GM12878 (cell line): ENCODE results near the gene PSTPIP2. TPM values are rescaled to one million over a fixed set of nuclear protein-coding genes. Genes with fewer than 3 reads are reported as not detected.

Experiments used
- ATAC-seq: fragments of 200-7000 bp; cut with Tn5 transposase; 3 replicates; pipeline ENCODE4 v1.9.1; 2020; ENCODE audit warnings: mild to moderate bottlenecking, moderate library complexity
- Bru-seq: library from RNA; stranded (reverse); fragments of 400-500 nt; gene quantifications from one replicate; lab custom pipeline; 2021; lab: Mats Ljungman, UMichigan
- BruChase-seq, 2 experiments: library from RNA; stranded (reverse); fragments of 400-500 nt; gene quantifications; one replicate each; lab custom pipeline; 2021; lab: Mats Ljungman, UMichigan
- BruUV-seq: library from RNA; stranded (reverse); fragments of 400-500 nt; replicated peaks from 2 replicates; lab custom pipeline; 2021; lab: Mats Ljungman, UMichigan
- CTCF ChIA-PET: fragments of 300-600 bp; sonication (Branson Sonifier 250); formaldehyde crosslinking; extraction: SDS; loops from one replicate; lab custom pipeline; 2021; ENCODE audit warnings: inconsistent platforms; lab: Yijun Ruan, JAX
- POLR2A ChIA-PET: fragments of 350-600 bp; formaldehyde crosslinking; extraction: SDS; loops from one replicate; lab custom pipeline; 2021; ENCODE audit warnings: inconsistent platforms; lab: Charles Lee
- RAD21 ChIA-PET: fragments of 300-600 bp; sonication (Branson Sonifier 250); formaldehyde crosslinking; loops from one replicate; lab custom pipeline; 2023; ENCODE audit warnings: antibody characterized with exemption; ENCODE audit not compliant: unreplicated experiment; lab: Charles Lee
- SMC1A ChIA-PET: fragments of 300-600 bp; sonication (Branson Sonifier 250); formaldehyde crosslinking; loops from one replicate; lab custom pipeline; 2023; ENCODE audit not compliant: unreplicated experiment, uncharacterized antibody; lab: Charles Lee
- DNase-seq: peaks from one replicate; pipeline ENCODE4 v3.0.0-alpha.2; 2011; ENCODE audit warnings: low read depth, low spot score
- FAIRE-seq: peaks from 3 replicates; lab custom pipeline; 2011; peaks lifted over from hg19 to GRCh38; lab: Jason Lieb, UNC
- H2AFZ ChIP-seq: 2 replicates; pipeline ENCODE4 v1.6.0; 2011; ENCODE audit warnings: low read depth, low read length, control low read depth; ENCODE audit not compliant: control insufficient read depth
- H3K27ac ChIP-seq: 2 replicates; pipeline ENCODE4 v1.5.1; 2011; ENCODE audit warnings: control low read depth; ENCODE audit not compliant: control insufficient read depth, insufficient read depth
- H3K27me3 ChIP-seq, 2 experiments: replicated peaks in 1 of 2; 2 replicates each; pipeline versions ENCODE4 v1.6.0 to v1.6.1; 2011; ENCODE audit warnings: low read length in 1 of 2; ENCODE audit not compliant: control insufficient read depth in 2 of 2, insufficient read depth in 2 of 2
- H3K36me3 ChIP-seq, 2 experiments: 2 replicates each; pipeline ENCODE4 v1.5.1; 2011; ENCODE audit warnings: low read length in 1 of 2; ENCODE audit not compliant: control insufficient read depth in 2 of 2, insufficient read depth in 2 of 2
- H3K4me1 ChIP-seq: 2 replicates; pipeline ENCODE4 v1.6.1; 2011; ENCODE audit warnings: mild to moderate bottlenecking, low read length, moderate library complexity, mixed read lengths; ENCODE audit not compliant: control insufficient read depth, insufficient read depth
- H3K4me2 ChIP-seq: 2 replicates; pipeline ENCODE4 v1.6.0; 2011; ENCODE audit warnings: control low read depth; ENCODE audit not compliant: control insufficient read depth, insufficient read depth
- H3K4me3 ChIP-seq: fragments of 200-600 bp; sonication (generic); 2 replicates; pipeline ENCODE4 v1.5.1; 2016
- H3K79me2 ChIP-seq: 2 replicates; pipeline ENCODE4 v1.6.0; 2011; ENCODE audit warnings: low read length; ENCODE audit not compliant: control insufficient read depth, insufficient read depth
- H3K9ac ChIP-seq: 2 replicates; pipeline ENCODE4 v1.8.0; 2011; ENCODE audit warnings: low read length, control low read depth, mixed read lengths; ENCODE audit not compliant: control insufficient read depth, insufficient read depth
- H3K9me3 ChIP-seq: replicated peaks from 3 replicates; pipeline ENCODE4 v1.5.1; 2011; ENCODE audit warnings: mild to moderate bottlenecking, low read length; ENCODE audit not compliant: control insufficient read depth, insufficient read depth
- H4K20me1 ChIP-seq: 2 replicates; pipeline ENCODE4 v1.6.0; 2011; ENCODE audit not compliant: control insufficient read depth, insufficient read depth
- BACH1 ChIP-seq: fragments of 450-650 bp; IDR thresholded peaks from 2 replicates; pipeline ENCODE4 v1.6.1; 2017; ENCODE audit warnings: mild to moderate bottlenecking, borderline replicate concordance
- CBX5 ChIP-seq: sonication (generic); IDR thresholded peaks from 2 replicates; pipeline ENCODE4 v1.6.1; 2016; ENCODE audit warnings: low read depth, moderate library complexity, mild to moderate bottlenecking, inconsistent platforms
- CREB1 ChIP-seq: IDR thresholded peaks from 2 replicates; pipeline ENCODE4 v1.6.1; 2012; ENCODE audit warnings: low read depth, mild to moderate bottlenecking, inconsistent platforms
- CREM ChIP-seq: IDR thresholded peaks from 2 replicates; pipeline ENCODE4 v1.6.1; 2014; ENCODE audit warnings: antibody characterized with exemption, low read depth
- DPF2 ChIP-seq: fragments of 450-650 bp; IDR thresholded peaks from 2 replicates; pipeline ENCODE4 v1.6.1; 2017; ENCODE audit warnings: mild to moderate bottlenecking
- EGR1 ChIP-seq, 2 experiments: IDR thresholded peaks; 1 replicate in 1 of 2; 2 replicates in 1 of 2; pipeline ENCODE4 v1.6.1; 2011 to 2012; ENCODE audit warnings: low read depth in 2 of 2, low read length in 2 of 2, borderline replicate concordance in 1 of 2, mild to moderate bottlenecking in 1 of 2, moderate library complexity in 1 of 2
- GABPA ChIP-seq: IDR thresholded peaks from 2 replicates; pipeline ENCODE4 v1.6.1; 2014; ENCODE audit warnings: antibody characterized with exemption, low read depth, mild to moderate bottlenecking, inconsistent platforms
- GATAD2B ChIP-seq: fragments of 450-650 bp; conservative IDR thresholded peaks from 2 replicates; pipeline ENCODE4 v1.6.1; 2017; ENCODE audit warnings: low read depth, mild to moderate bottlenecking, moderate library complexity
- IKZF1 ChIP-seq: fragments of 450-650 bp; conservative IDR thresholded peaks from 2 replicates; pipeline ENCODE4 v1.6.1; 2017; ENCODE audit warnings: antibody characterized with exemption, mild to moderate bottlenecking
- NBN ChIP-seq: fragments of 450-650 bp; IDR thresholded peaks from 2 replicates; pipeline ENCODE4 v1.6.1; 2016
- POLR2A ChIP-seq: IDR thresholded peaks from 2 replicates; pipeline ENCODE4 v1.6.1; 2011; ENCODE audit warnings: low read depth, mild to moderate bottlenecking, low read length
- TAF1 ChIP-seq: IDR thresholded peaks from 2 replicates; pipeline ENCODE4 v1.6.1; 2011; ENCODE audit warnings: mild to moderate bottlenecking, low read depth, low read length, borderline replicate concordance
- WGBS: methylation state at CpG from one replicate; pipeline ENCODE4 v1.1.6; 2016; ENCODE audit warnings: low lambda C conversion rate; ENCODE audit not compliant: insufficient replicate concordance, insufficient coverage; ENCODE audit errors: missing lambda C conversion rate; 5-methylcytosine and 5-hydroxymethylcytosine counted together
- in situ Hi-C: fragments of 300-500 bp; cut with MboI; formaldehyde crosslinking; loops from 9 replicates; pipeline ENCODE4 v1.14.3; 2018; ENCODE audit warnings: mixed read lengths
- intact Hi-C: fragments of 100-400 bp; cut with micrococcal nuclease; formaldehyde crosslinking; loops from one replicate; pipeline ENCODE4 v1.14.2; 2022; ENCODE audit not compliant: unreplicated experiment
- long read RNA-seq, 2 experiments: library from polyadenylated mRNA; unstranded; transcript quantifications; one replicate each; pipeline ENCODE4 v2.0.0, GENCODE V29; 2019 to 2020
- polyA minus RNA-seq, 3 experiments: library from RNA; depleted of rRNA, polyadenylated mRNA; stranded (reverse); fragments of >200 nt; gene quantifications; 2 replicates each; pipeline ENCODE4 v1.2.3, GENCODE V29; 2011
- polyA plus RNA-seq, 11 experiments: library from polyadenylated mRNA; depleted of rRNA in 4 of 11; unstranded in 6 of 11; stranded (reverse) in 5 of 11; fragments of >200 nt; fragmentation: Nextera tagmentation in 4 of 11; fragmentation: Illumina TruSeq in 1 of 11; extraction: Ambion mirVana in 4 of 11; extraction: Trizol in 1 of 11; gene quantifications; 1 replicate in 1 of 11; 2 replicates in 10 of 11; pipeline versions ENCODE4 v1.2.1 to v1.2.3, GENCODE V29; 2011 to 2016; ENCODE audit warnings: inconsistent platforms in 2 of 11, missing spikeins in 2 of 11, low read depth in 1 of 11
- total RNA-seq, 4 experiments: library from RNA; depleted of rRNA in 3 of 4; stranded (reverse); fragments of >200 nt in 3 of 4; fragmentation: Illumina TruSeq in 1 of 4; extraction: Trizol in 1 of 4; gene quantifications; 2 replicates each; pipeline versions ENCODE4 v1.2.1 to v1.2.3, GENCODE V29; 2013 to 2021
- TF ChIP-seq, protein P1 (sequence below): fragments of 450-650 bp; IDR thresholded peaks from 2 replicates; pipeline ENCODE4 v1.6.1; 2017; ENCODE audit warnings: mild to moderate bottlenecking

Gene PSTPIP2, protein sequence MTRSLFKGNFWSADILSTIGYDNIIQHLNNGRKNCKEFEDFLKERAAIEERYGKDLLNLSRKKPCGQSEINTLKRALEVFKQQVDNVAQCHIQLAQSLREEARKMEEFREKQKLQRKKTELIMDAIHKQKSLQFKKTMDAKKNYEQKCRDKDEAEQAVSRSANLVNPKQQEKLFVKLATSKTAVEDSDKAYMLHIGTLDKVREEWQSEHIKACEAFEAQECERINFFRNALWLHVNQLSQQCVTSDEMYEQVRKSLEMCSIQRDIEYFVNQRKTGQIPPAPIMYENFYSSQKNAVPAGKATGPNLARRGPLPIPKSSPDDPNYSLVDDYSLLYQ
- 0.92 and 1.2 TPM in 2 replicates for total RNA-seq (2013; cell fraction: nucleolus; rRNA removed)
- total RNA-seq (2014; rRNA removed) (23.0 and 23.6 TPM in 2 replicates), total RNA-seq (2014; rRNA removed; fragmentation: Illumina TruSeq; extraction: Trizol) (27.0 and 28.8 TPM in 2 replicates), total RNA-seq (2021) (21.2 and 23.5 TPM in 2 replicates), polyA plus RNA-seq (2011; rRNA removed) (0.69 and 0.82 TPM in 2 replicates), polyA plus RNA-seq (2014; fragmentation: Illumina TruSeq; extraction: Trizol) (38.4 and 44.3 TPM in 2 replicates), polyA plus RNA-seq (2014; fragmentation: Nextera tagmentation; extraction: Ambion mirVana) (10 to 100 TPM; 12.6 to 15.5 TPM), polyA plus RNA-seq (2014; rRNA removed) (24.6 and 30.5 TPM in 2 replicates), polyA plus RNA-seq (2016; fragmentation: Nextera tagmentation; extraction: Ambion mirVana) (10 to 100 TPM; 26.5 to 28.9 TPM), polyA minus RNA-seq (2011; rRNA and poly(A)+ RNA removed) (0.15 and 0.29 TPM in 2 replicates), Bru-seq, nascent RNA (percentile 40 among the genes with signal in this experiment), BruChase-seq, experiment 1, labeled RNA remaining after a 6-hour chase (percentile 44 among the genes with signal in this experiment), BruChase-seq, experiment 2, labeled RNA remaining after a 2-hour chase (percentile 42 among the genes with signal in this experiment)
- polyA plus RNA-seq (2011; ENCODE audit: low read depth) = 9.9 TPM
- polyA plus RNA-seq (2011; cell fraction: cytosol; rRNA removed) = 0.36 and 0.45 TPM in 2 replicates
- polyA plus RNA-seq (2011; cell fraction: nucleus; rRNA removed) = 0.27 and 0.70 TPM in 2 replicates
- 13.0 and 14.7 TPM in 2 replicates for polyA plus RNA-seq (2012)
- 0.42 TPM in 1 of 2 replicates, not detected in the other for polyA minus RNA-seq (2011; cell fraction: cytosol; rRNA and poly(A)+ RNA removed)
- 0.12 and 0.29 TPM in 2 replicates for polyA minus RNA-seq (2011; cell fraction: nucleus; rRNA and poly(A)+ RNA removed)
- long read RNA-seq, experiment 1, transcript PSTPIP2-201 (15 exons, 3,000 nt) = major isoform, 6 of 10 reads
- long read RNA-seq, experiment 1, partial matches to known transcripts = 0 of 10 reads
- long read RNA-seq, experiment 1, other reads (novel, unspliced or antisense) = 4 of 10 reads
- long read RNA-seq, experiment 2, transcript PSTPIP2-201 (15 exons, 3,000 nt) = major isoform, 40 of 50 reads
- long read RNA-seq, experiment 2, partial matches to known transcripts = 2 of 50 reads
- long read RNA-seq, experiment 2, other reads (novel, unspliced or antisense) = 5 of 50 reads

DNA sequence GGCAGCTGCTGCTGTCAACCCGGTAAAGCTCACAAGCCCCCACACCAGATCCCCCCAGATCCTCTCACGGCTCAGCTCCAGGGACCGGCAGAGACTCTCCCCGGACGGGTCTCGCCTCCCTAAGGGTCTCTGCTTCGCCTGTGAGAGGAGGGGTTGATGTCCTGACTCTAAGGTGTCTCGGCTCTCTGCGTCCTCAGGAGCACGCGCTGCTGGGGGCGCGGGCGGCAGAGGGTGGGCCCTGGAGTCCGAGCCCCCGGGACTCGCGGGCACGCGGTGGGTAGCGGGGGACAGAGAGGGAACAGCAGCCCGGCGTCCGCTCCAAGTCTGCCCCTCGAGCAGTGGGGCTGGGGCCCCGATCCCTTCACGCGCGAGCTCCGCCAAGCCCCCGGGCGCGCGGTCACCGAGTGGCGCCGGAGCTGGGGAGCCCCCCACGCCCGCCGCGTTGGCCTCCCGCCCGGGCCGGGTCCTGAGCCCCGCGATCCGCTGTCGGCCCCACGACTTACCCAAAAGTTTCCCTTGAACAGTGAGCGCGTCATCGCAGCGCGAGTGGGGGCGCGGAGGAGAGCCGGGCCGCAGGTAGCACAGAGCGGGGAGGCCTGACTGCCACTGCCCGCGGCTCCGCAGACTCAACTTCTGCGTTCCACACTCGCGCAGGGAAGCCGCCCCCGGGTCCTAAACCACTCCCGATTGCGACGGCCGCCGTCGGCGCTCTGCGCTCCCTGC is at the start of gene PSTPIP2:
Gene PSTPIP2, minus strand, starts transcription at position 608 of the 723 bp plus-strand sequence. Its CDS starts 72 bp downstream, at position 536.
- Histone ChIP-seq H3K4me3 (peak within 1 kb of the TSS; percentile 66), H2AFZ (peak within 1 kb of the TSS; percentile 71), H3K9me3 (no peaks in the 10 kb centered on the region; the same call in 2 of the 3 replicates), H3K4me2 (peak within 1 kb of the TSS; percentile 49), H3K27ac (peak within 1 kb of the TSS; percentile 37), H3K79me2 (no peaks in the 10 kb centered on the region; the same call in none of the 2 replicates), H3K27me3 (no peaks in the 10 kb centered on the region; a peak in 1 of 4 replicates), H4K20me1 (no peaks in the 10 kb centered on the region), H3K4me1 (peaks cover 14% of the 10 kb centered on the region), H3K36me3 (no peaks in the 10 kb centered on the region; a peak in 1 of 4 replicates), H3K9ac (peak within 1 kb of the TSS; percentile 66)
- no peak for FAIRE-seq
- BruUV-seq = no TSS peak
- TF ChIP-seq TAF1 (peak; percentile 73; the same call in 1 of the 2 replicates), POLR2A (peak; percentile 84), CREM (peak; percentile 38), GABPA (no peak), EGR1 (IDR thresholded peaks at IDR 0.05; ENCODE audit: borderline replicate concordance in 1 of 2, low read depth in 2 of 2, low read length in 2 of 2) (peak in 1 of 2 experiments; percentile 59; a peak in 1 of 3 replicates), CREB1 (0 out of 2 replicates have a peak, but pooled peaks have one; percentile 50), IKZF1 (0 out of 2 replicates have a peak, but pooled peaks have one; percentile 28), CBX5 (no peak), BACH1 (0 out of 2 replicates have a peak, but pooled peaks have one; percentile 32), NBN (no peak), DPF2 (peak; percentile 22; the same call in 1 of the 2 replicates), GATAD2B (0 out of 2 replicates have a peak, but pooled peaks have one; percentile 51)
- TF ChIP-seq, protein P1, sequence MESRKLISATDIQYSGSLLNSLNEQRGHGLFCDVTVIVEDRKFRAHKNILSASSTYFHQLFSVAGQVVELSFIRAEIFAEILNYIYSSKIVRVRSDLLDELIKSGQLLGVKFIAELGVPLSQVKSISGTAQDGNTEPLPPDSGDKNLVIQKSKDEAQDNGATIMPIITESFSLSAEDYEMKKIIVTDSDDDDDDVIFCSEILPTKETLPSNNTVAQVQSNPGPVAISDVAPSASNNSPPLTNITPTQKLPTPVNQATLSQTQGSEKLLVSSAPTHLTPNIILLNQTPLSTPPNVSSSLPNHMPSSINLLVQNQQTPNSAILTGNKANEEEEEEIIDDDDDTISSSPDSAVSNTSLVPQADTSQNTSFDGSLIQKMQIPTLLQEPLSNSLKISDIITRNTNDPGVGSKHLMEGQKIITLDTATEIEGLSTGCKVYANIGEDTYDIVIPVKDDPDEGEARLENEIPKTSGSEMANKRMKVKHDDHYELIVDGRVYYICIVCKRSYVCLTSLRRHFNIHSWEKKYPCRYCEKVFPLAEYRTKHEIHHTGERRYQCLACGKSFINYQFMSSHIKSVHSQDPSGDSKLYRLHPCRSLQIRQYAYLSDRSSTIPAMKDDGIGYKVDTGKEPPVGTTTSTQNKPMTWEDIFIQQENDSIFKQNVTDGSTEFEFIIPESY = no peak
- peak; percentile 58 for ATAC-seq
- RAD21 ChIA-PET = interaction anchor here (0.8 to 2.5 kb wide), 3 partner anchors 12 to 406 kb away, joined by 3 to 39 read pairs (median 3); no protein-coding TSS in a partner anchor
- intact Hi-C loops (loop anchor here (2.0 to 5.0 kb wide), 3 partner anchors 95 to 380 kb away; no protein-coding TSS in a partner anchor), in situ Hi-C loops (loop anchor here (5.0 to 10.0 kb wide), 2 partner anchors 150 to 377 kb away; no protein-coding TSS in a partner anchor)
- DNase-seq = no peak
- SMC1A ChIA-PET = interaction anchor here (0.7 to 1.6 kb wide), 3 partner anchors 119 to 406 kb away, joined by 3 to 5 read pairs (median 5); no protein-coding TSS in a partner anchor
- WGBS = 8% methylated on average over 61 of the region's 75 CpGs
- POLR2A ChIA-PET = no interaction called here
- CTCF ChIA-PET = interaction anchor here (0.7 to 5.4 kb wide), 6 partner anchors 35 to 407 kb away, joined by 3 to 78 read pairs (median 10); no protein-coding TSS in a partner anchor
